NCI-H526 treated with DMSO at 0.1 percent for 48 hours (cell line): ENCODE results near the gene PCSK2.

Source experiments
- DNase-seq: peaks from one replicate; lab custom pipeline; 2025; lab: John Stamatoyannopoulos, UW

The PCSK2 gene

GRCh38 chr20:17248224-17248623 lies 21.4 kb downstream of the PCSK2 start:
- no peak for DNase-seq

DNA sequence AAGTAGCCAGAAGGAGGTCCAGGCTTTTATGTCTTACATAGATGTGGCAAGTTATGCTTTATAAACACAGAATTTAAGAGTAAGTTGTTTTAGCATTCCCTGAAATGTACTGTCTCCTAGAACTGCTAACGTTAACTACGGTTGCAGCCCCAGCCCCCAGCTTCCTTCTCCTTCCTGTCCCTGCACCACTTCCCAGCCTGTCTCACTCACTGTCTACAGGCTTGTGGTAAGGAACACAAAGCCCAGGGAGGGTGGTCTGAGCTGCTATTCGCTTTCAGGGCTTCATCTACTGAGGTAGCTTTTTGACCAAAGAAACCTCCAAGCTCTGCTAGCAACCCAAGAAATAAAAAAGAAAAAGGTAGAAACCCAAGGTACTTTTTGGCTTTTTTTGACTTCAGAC lies 35.9 kb downstream of the PCSK2 start:
- DNase-seq = no peak

GRCh38 chr20:17273717-17274116 lies 46.9 kb downstream of the PCSK2 start:
- no peak for DNase-seq

DNA sequence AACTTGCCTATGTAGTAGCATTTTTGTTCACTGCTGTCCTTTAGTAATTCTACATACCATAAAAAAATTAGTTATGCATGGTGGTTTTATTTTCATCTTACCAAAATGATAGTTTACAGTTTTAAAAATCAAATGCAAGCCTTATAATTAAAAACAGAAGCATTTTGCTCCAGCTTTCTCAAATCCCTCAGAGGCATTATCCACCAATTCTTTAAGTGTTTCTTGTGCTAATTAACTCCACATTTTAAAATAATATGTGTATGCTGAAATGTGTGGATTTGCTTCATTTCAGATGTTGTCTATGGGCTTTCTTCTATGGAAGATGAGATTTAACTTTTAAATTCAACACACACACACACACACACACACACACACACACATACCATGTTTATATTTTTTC lies 49.3 kb downstream of the PCSK2 start:
- DNase-seq = no peak

GRCh38 chr20:17281478-17281877 lies 54.6 kb downstream of the PCSK2 start:
- DNase-seq = no peak

DNA sequence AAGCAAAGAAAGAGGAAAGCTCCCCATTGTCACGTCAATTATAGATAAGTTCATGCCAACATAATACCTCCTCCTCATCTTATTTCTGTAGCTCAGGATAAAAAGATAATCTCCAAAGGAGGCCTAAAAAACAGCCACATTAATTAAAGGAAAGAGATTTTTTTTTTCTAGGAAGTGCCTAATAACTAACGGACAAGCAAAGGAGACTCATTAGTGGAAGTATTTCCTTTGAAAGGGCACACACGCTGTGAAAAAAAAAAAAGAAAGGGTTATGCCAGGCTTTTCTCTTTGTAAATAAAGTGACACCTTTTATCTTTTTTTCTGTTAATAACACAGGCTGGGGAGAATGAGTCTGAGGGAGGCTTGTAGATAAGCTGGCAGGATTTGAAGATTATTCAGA lies 55.7 kb downstream of the PCSK2 start:
- DNase-seq = no peak

DNA sequence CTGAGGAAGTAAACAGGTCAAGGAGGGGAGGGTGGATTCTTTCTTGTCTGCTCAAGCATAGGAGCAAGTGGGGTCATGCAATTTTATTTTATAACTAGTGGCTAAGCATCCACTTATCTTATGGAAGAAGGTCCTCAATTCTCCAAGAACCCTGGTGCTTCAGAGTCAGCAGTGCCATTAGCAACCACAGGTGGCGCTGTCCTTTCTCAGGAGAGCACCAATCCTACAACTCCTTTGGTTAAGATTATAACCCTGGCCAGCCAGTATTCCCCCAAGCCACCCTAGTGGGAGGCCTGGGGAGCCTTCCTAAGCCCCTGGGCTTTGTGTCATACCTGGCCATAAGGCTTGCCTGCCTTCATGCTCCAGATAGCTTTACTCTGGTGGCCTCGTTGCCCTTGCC lies 60.7 kb downstream of the PCSK2 start:
- DNase-seq = no peak

DNA sequence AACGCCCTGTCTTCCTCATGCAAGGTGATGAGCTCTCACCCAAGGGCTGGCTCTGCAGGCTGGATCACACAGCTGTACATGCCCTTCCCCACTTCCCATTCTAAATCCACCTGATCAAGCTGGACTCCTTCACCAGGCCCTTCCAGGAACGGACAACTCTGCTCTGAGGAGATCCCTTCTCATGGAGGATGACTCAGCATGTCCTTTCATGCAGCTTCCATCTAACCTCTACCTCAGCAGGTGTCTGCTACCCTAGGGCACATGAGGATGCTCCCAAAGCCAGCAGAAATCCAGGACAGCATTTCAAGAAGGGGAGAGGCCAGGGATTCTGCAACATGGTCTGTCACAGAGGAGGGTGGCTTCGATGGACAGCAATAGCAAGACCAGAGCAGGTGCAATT lies 61.2 kb downstream of the PCSK2 start:
- DNase-seq = no peak

DNA sequence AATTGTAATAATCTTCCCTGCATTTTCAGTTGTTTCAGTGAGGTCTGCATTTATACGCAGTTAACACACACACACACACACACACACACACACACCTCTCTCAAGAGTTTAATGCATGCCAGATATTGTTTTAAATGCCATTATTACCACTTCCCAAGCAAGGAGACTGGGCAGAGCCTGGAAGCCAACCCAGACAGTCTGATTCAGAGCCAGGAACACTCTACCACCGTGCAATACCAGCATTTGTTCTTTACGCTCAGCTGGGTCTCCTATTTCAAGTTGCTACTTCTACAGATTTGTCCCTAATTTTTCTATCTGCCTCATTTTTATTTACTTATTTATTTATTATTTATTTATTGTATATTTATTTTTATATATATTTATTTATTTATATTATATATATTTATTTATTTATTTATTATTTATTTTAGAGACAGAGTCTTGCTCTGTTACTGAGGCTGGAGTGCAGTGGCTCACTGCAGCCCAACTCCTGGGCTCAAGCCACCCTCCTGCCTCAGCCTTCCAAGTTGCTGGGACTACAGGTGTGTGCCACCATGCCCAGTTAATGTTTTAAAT lies 68.4 kb downstream of the PCSK2 start:
- DNase-seq = no peak

- DNase-seq = no peak
These were observed 69.2 kb downstream of the PCSK2 start for GRCh38 chr20:17295991-17296390.

DNA sequence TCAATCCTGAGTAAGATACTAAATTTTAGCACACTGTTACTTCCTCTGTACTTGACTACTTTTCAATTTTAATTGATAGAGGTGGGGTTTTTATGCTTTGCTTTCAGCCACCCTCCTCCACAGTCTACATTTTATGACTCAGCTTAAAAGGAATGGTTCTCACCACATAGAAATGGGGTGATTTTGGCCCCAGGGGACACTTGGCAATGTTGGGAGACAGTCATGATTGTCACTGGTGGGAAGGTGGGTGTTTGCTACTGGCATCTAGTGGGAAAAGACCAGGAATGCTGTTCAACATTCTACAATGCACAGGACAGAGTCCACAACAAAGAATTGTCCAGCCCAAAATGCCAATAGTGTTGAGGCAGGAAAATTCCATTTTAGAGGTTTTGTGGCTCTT lies 71.3 kb downstream of the PCSK2 start:
- DNase-seq = no peak

- no peak for DNase-seq
These were observed 71.9 kb downstream of the PCSK2 start for GRCh38 chr20:17298751-17299150.

GRCh38 chr20:17300113-17300512 lies 73.3 kb downstream of the PCSK2 start:
- no peak for DNase-seq

- no peak for DNase-seq
These were observed 77.9 kb downstream of the PCSK2 start for GRCh38 chr20:17304774-17305173.

DNA sequence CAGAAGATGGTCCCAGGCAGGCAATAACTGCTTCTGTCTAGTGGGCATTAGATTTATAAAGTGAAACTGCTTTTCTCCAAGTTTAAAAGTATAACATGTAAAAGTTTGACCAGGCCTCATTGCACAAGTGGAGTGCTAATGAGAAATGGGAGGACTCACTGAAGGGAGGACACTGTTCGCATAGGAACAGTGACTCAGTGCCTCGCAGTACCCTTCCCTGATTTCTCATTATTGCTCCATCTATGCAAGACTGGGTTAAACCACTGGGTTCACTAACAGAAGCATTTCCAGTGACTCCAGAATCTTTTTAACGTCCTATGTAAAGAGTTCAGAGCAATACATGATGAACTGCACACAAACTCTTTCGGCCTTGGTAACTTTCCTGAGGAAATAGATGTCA lies 79.6 kb downstream of the PCSK2 start:
- DNase-seq = no peak

- DNase-seq = no peak
These were observed 87.4 kb downstream of the PCSK2 start for GRCh38 chr20:17314264-17314663.

DNA sequence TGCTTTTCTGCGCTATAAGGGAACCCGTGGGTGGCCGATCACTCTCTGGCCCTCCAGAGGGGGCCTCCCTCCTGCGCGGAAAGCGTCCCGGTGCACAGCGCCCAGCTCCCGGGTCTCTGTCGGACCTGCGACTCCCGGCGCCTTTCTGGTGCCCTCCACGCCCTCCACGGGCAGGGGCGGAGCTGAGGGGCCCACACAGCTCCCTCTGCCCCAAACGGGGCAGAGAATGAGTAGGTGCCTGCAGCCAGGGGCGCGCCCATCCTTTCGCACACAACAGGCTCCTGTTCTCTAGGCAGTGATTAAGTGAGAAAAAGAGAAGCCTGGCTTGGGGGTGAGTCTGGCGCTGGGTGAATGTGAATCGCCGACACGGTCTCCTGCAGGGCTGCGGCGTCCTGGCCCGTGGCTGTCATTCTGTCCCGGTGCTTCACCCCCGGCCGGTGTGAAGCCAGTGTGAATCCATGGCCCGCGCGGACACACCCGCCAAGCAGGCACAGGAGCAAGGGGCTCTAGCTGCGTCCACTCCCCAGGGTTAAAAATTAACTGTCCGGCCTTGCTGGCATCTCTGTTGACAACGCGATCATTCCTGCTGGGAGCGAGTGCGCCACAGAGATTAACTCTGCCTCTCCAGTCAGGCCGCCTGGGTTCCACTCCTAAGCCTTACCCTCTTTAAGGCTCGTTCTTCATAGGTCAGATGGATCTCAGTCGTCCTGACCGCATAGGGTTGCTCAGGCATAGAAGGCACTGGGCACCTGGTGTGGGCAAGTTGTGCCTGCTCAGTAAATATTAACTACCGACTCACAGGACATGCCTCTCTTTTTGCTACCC lies 88.8 kb downstream of the PCSK2 start:
- no peak for DNase-seq

- no peak for DNase-seq
These were observed 89.6 kb downstream of the PCSK2 start for GRCh38 chr20:17316316-17317038.

- no peak for DNase-seq
These were observed 90.5 kb downstream of the PCSK2 start for GRCh38 chr20:17317341-17317740.

- no peak for DNase-seq
These were observed 93.6 kb downstream of the PCSK2 start for GRCh38 chr20:17320456-17320855.

GRCh38 chr20:17326096-17326495 lies 99.3 kb downstream of the PCSK2 start:
- no peak for DNase-seq

GRCh38 chr20:17327185-17328148 lies 100.6 kb downstream of the PCSK2 start:
- no peak for DNase-seq
